Natural killer cell (primary cell): ENCODE measurements around the gene YPEL5. TPM values are rescaled to one million over a fixed set of nuclear protein-coding genes. Genes with fewer than 3 reads are reported as not detected.

Experiments used
- ATAC-seq, 3 donors: fragments of 150-1000 bp in 2 of 3; fragments of 200-7000 bp in 1 of 3; cut with Tn5 transposase; 1 replicate in 1 of 3; 2 replicates in 2 of 3; pipeline ENCODE4 v1.10.0; 2021; ENCODE audit warnings: mild to moderate bottlenecking in 2 of 3, moderate library complexity in 2 of 3
- DNase-seq, 2 donors: peaks; one replicate each; pipeline versions ENCODE4 v3.0.0 to v3.0.0-alpha.2; 2013 to 2021; ENCODE audit warnings: mixed read lengths in 1 of 2
- H3K27ac ChIP-seq: one replicate; pipeline ENCODE4 v1.5.1; 2013; ENCODE audit warnings: mild to moderate bottlenecking, low read length
- H3K27me3 ChIP-seq: one replicate; pipeline ENCODE4 v1.6.1; 2013; ENCODE audit warnings: low read length; ENCODE audit not compliant: control insufficient read depth, insufficient read depth
- H3K36me3 ChIP-seq: one replicate; pipeline ENCODE4 v1.6.1; 2013; ENCODE audit warnings: low read length; ENCODE audit not compliant: control insufficient read depth, insufficient read depth
- H3K4me1 ChIP-seq: one replicate; pipeline ENCODE4 v1.6.1; 2013; ENCODE audit warnings: low read length; ENCODE audit not compliant: control insufficient read depth, insufficient read depth
- H3K4me3 ChIP-seq: one replicate; pipeline ENCODE4 v1.5.1; 2013; ENCODE audit warnings: low read length
- H3K9me3 ChIP-seq: one replicate; pipeline ENCODE4 v1.6.1; 2013; ENCODE audit warnings: low read length; ENCODE audit not compliant: control insufficient read depth, insufficient read depth
- H3K27ac Mint-ChIP-seq, 2 donors: one replicate each; pipeline ENCODE4 v1.8.0; 2022; ENCODE audit warnings: mild to moderate bottlenecking in 2 of 2, mixed read lengths in 2 of 2, moderate library complexity in 1 of 2
- H3K27me3 Mint-ChIP-seq, 2 donors: one replicate each; pipeline ENCODE4 v1.8.0; 2022; ENCODE audit warnings: low read depth in 2 of 2, mixed read lengths in 2 of 2
- H3K36me3 Mint-ChIP-seq: one replicate; pipeline ENCODE4 v1.8.0; 2022; ENCODE audit warnings: mixed read lengths
- H3K4me1 Mint-ChIP-seq, 2 donors: one replicate each; pipeline ENCODE4 v1.8.0; 2022; ENCODE audit warnings: mixed read lengths in 2 of 2
- H3K4me3 Mint-ChIP-seq: one replicate; pipeline ENCODE4 v1.8.0; 2022; ENCODE audit warnings: mild to moderate bottlenecking, moderate library complexity, mixed read lengths
- H3K9me3 Mint-ChIP-seq, 2 donors: one replicate each; pipeline ENCODE4 v1.8.0; 2022; ENCODE audit warnings: mixed read lengths in 2 of 2
- CTCF ChIP-seq: fragments of 200-600 bp; IDR thresholded peaks from one replicate; pipeline ENCODE4 v1.8.0; 2022; ENCODE audit warnings: antibody characterized with exemption
- WGBS: methylation state at CpG from one replicate; pipeline ENCODE4 v1.1.7; 2013; ENCODE audit warnings: missing lambda C conversion rate; ENCODE audit not compliant: insufficient coverage; 5-methylcytosine and 5-hydroxymethylcytosine counted together
- intact Hi-C: fragments of 100-400 bp; cut with micrococcal nuclease; formaldehyde crosslinking; loops from one replicate; pipeline ENCODE4 v1.14.2; 2022
- total RNA-seq, 4 donors: library from RNA; stranded (reverse); fragments of 120-200 nt in 1 of 4; gene quantifications; one replicate each; pipeline versions ENCODE4 v1.2.3 to v1.2.4, GENCODE V29; 2013 to 2022

YPEL5 gene
- total RNA-seq, 3 donors from 2014 or later (not counting 1 experiment from before 2014, with no cell fraction given) = 569 to 1,094 (median 800) TPM

DNA sequence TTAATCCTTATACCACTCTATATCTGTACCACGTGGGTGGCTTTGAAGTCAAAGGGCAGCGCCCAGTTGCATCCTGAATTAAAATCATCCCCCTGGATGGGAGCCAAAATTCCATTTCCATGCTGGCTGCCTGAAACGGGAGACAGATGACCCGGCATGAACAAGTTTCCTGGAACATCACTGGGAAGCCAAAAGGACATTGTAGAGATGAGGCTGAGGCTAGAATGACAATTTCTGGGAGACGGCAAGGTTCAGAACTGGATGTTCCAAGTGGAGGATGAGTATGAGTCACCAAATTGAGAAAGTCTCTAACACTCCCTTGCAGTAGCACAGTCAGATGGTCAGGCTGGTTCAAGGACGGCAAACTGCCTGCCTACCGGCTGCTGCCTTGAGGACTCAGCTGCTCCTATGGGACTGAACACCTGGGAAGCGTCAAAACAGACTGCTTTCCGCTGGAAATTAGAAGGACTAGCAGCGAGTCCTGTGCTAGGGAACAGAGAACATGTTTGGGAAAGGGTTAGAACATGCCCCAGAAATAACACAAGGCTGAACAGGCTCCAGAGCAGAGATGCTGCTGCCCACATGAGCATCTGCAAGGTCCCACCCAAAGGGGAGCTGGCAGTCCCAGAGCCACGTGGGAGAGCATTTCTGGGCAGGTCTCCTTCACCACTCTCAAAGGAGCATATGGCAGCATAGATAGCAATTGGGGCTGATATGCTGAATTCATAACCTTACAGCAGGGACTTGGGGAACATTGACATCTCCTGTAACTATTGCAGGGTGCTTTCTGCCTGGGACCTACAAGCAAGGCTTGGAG is 32.0 kb downstream of the YPEL5 start:
- no peaks in the 10 kb centered on the region for H3K36me3 ChIP-seq
- H3K4me1 ChIP-seq = no peaks in the 10 kb centered on the region
- H3K9me3 Mint-ChIP-seq = no peaks in the 10 kb centered on the region
- H3K4me3 ChIP-seq = no peak overlapping the region
- intact Hi-C loops = no loop called here
- no peak overlapping the region for H3K27ac Mint-ChIP-seq
- 87% methylated on average over 11 of the region's 11 CpGs for WGBS
- H3K4me3 Mint-ChIP-seq = no peak overlapping the region
- H3K27me3 Mint-ChIP-seq = peaks cover 2 to 25% of the 10 kb centered on the region in 2 donors
- no peak for TF ChIP-seq CTCF
- H3K9me3 ChIP-seq = no peaks in the 10 kb centered on the region
- no peak for DNase-seq
- H3K36me3 Mint-ChIP-seq = no peaks in the 10 kb centered on the region
- H3K27ac ChIP-seq = no peak overlapping the region
- no peaks in the 10 kb centered on the region for H3K27me3 ChIP-seq
- ATAC-seq = peak in 1 of 3 donors; percentile 21
- no peaks in the 10 kb centered on the region for H3K4me1 Mint-ChIP-seq

GRCh38 chr2:30179536-30179935 is 32.7 kb downstream of the YPEL5 start:
- TF ChIP-seq CTCF = no peak
- H3K9me3 Mint-ChIP-seq = no peaks in the 10 kb centered on the region
- Histone ChIP-seq H3K36me3 (no peaks in the 10 kb centered on the region), H3K27ac (no peak overlapping the region), H3K4me1 (no peaks in the 10 kb centered on the region), H3K4me3 (no peak overlapping the region), H3K9me3 (no peaks in the 10 kb centered on the region), H3K27me3 (no peaks in the 10 kb centered on the region)
- H3K27me3 Mint-ChIP-seq = peaks cover 2 to 25% of the 10 kb centered on the region in 2 donors
- WGBS = 100% methylated on average over 2 of the region's 2 CpGs
- H3K4me1 Mint-ChIP-seq = no peaks in the 10 kb centered on the region
- no peaks in the 10 kb centered on the region for H3K36me3 Mint-ChIP-seq
- H3K4me3 Mint-ChIP-seq = no peak overlapping the region
- no peak for DNase-seq
- intact Hi-C loops = no loop called here
- no peak for ATAC-seq
- no peak overlapping the region for H3K27ac Mint-ChIP-seq

GRCh38 chr2:30180226-30180625 is 33.4 kb downstream of the YPEL5 start:
- Histone ChIP-seq H3K9me3 (no peaks in the 10 kb centered on the region), H3K27ac (no peak overlapping the region)
- TF ChIP-seq CTCF = no peak

GRCh38 chr2:30181176-30181575 is 34.4 kb downstream of the YPEL5 start:
- no peak for TF ChIP-seq CTCF
- DNase-seq = no peak
- Mint-ChIP-seq H3K4me3 (no peak overlapping the region), H3K36me3 (no peaks in the 10 kb centered on the region), H3K27me3 (peaks cover 2 to 25% of the 10 kb centered on the region in 2 donors), H3K9me3 (no peaks in the 10 kb centered on the region), H3K4me1 (no peaks in the 10 kb centered on the region), H3K27ac (no peak overlapping the region)
- Histone ChIP-seq H3K4me3 (no peak overlapping the region), H3K36me3 (no peaks in the 10 kb centered on the region), H3K9me3 (no peaks in the 10 kb centered on the region), H3K4me1 (no peaks in the 10 kb centered on the region), H3K27ac (no peak overlapping the region), H3K27me3 (no peaks in the 10 kb centered on the region)
- no peak for ATAC-seq
- 88% methylated on average over 7 of the region's 7 CpGs for WGBS
- intact Hi-C loops = no loop called here

More at GRCh38 chr2:30180226-30180625, 33.4 kb downstream of the YPEL5 start:
- ATAC-seq = no peak
- no peak overlapping the region for H3K27ac Mint-ChIP-seq
- no peaks in the 10 kb centered on the region for H3K36me3 ChIP-seq
- H3K36me3 Mint-ChIP-seq = no peaks in the 10 kb centered on the region
- no peaks in the 10 kb centered on the region for H3K27me3 ChIP-seq
- H3K4me1 ChIP-seq = no peaks in the 10 kb centered on the region
- DNase-seq = no peak
- no peak overlapping the region for H3K4me3 ChIP-seq
- WGBS = 93% methylated on average over 3 of the region's 3 CpGs
- peaks cover 2 to 25% of the 10 kb centered on the region in 2 donors for H3K27me3 Mint-ChIP-seq
- H3K4me1 Mint-ChIP-seq = no peaks in the 10 kb centered on the region
- no peaks in the 10 kb centered on the region for H3K9me3 Mint-ChIP-seq
- H3K4me3 Mint-ChIP-seq = no peak overlapping the region
- intact Hi-C loops = no loop called here
